AG09319 (cell line): ENCODE measurements around the gene EIF2B5.
"Not testable (repeated sequence)": the region's sequence is repeated elsewhere in the genome, so short reads cannot be mapped to it uniquely, and the experiment has no call there.

Source experiments
- DNase-seq: peaks from one replicate; pipeline ENCODE4 v3.0.0-alpha.2; 2010; ENCODE audit warnings: low read depth; ENCODE audit errors: extremely low read depth
- CTCF ChIP-seq: IDR thresholded peaks from 2 replicates; pipeline ENCODE4 v1.5.1; 2011; ENCODE audit warnings: low read depth, mild to moderate bottlenecking, inconsistent platforms, low read length, moderate library complexity

The EIF2B5 gene

GRCh38 chr3:184145111-184145524 is 10.0 kb downstream of the EIF2B5 start:
- DNase-seq = no peak
- peak; percentile 38 for TF ChIP-seq CTCF

GRCh38 chr3:184145751-184146270 is 10.7 kb downstream of the EIF2B5 start:
- TF ChIP-seq CTCF = no peak
- no peak for DNase-seq

GRCh38 chr3:184148076-184148475 is 12.9 kb downstream of the EIF2B5 start:
- DNase-seq = no peak
- TF ChIP-seq CTCF = no peak

GRCh38 chr3:184149123-184149522 is 14.0 kb downstream of the EIF2B5 start:
- no peak for TF ChIP-seq CTCF
- no peak for DNase-seq

- TF ChIP-seq CTCF = peak; percentile 29
- DNase-seq = not testable (repeated sequence)
These were observed 14.6 kb downstream of the EIF2B5 start for GRCh38 chr3:184149770-184150169.

GRCh38 chr3:184154885-184155643 is 19.9 kb downstream of the EIF2B5 start, which contains the start of gene DVL3:
Gene DVL3, plus strand, starts transcription at chr3:184155377. Its CDS starts 259 bp downstream, at chr3:184155636.
- DNase-seq = no peak

More at GRCh38 chr3:184154885-184155643, 19.9 kb downstream of the EIF2B5 start, which contains the start of gene DVL3:
- TF ChIP-seq CTCF = no peak
